GM23248 (cell line): Measurements from ENCODE around the gene DEFB126.

ENCODE experiments used
- EZH2 ChIP-seq: fragments of 200-600 bp; sonication (generic); IDR thresholded peaks from 2 replicates; pipeline ENCODE4 v1.6.1; 2018; ENCODE audit warnings: antibody characterized with exemption, mild to moderate bottlenecking; ENCODE audit not compliant: insufficient read depth, poor library complexity, severe bottlenecking
- EZH2phosphoT487 ChIP-seq: fragments of 200-600 bp; sonication (generic); IDR thresholded peaks from 2 replicates; pipeline ENCODE4 v1.6.1; 2018; ENCODE audit warnings: antibody characterized with exemption, moderate library complexity, mild to moderate bottlenecking, low read depth; ENCODE audit not compliant: insufficient read depth

DNA sequence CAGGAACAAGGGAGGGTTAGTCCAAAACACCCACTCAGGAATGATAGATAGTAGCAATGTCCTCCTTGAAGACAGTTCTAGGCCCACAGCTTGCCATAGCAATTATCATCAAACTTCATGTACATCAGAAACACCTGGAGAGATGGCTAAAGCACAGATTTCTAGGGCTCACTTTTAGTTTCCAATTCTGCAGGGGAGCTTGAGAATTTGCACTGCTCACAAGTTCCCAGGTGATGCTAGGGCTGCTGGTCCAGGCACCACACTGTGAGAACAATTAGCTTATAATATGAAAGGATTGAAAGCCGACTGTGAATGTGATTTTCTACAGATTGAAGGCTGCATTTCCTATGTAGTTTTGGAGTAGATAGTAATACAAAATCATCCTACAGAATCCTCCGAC, 3.5 kb downstream of the DEFB126 start:
- TF ChIP-seq EZH2 (no peak), EZH2phosphoT487 (no peak)
